Sigmoid colon (tissue), 7 donors: ENCODE results near the gene DNAAF5. TPM values are rescaled to one million over a fixed set of nuclear protein-coding genes. Genes with fewer than 3 reads are reported as not detected.

Source experiments
- DNase-seq: peaks from one replicate; pipeline ENCODE4 v3.0.0-alpha.2; 2019
- H3K27ac ChIP-seq, 4 donors: fragments of 200-600 bp; sonication (generic); one replicate each; pipeline ENCODE4 v1.5.1; 2016 to 2019; ENCODE audit warnings: mild to moderate bottlenecking in 1 of 4
- H3K27me3 ChIP-seq, 3 donors: fragments of 200-600 bp; sonication (generic); one replicate each; pipeline ENCODE4 v1.5.1; 2019; ENCODE audit warnings: mild to moderate bottlenecking in 1 of 3
- H3K36me3 ChIP-seq, 4 donors: fragments of 200-600 bp; sonication (generic); one replicate each; pipeline ENCODE4 v1.5.1; 2016 to 2019
- H3K4me1 ChIP-seq, 4 donors: fragments of 200-600 bp; sonication (generic); one replicate each; pipeline ENCODE4 v1.5.1; 2017 to 2019
- H3K4me3 ChIP-seq, 4 donors: fragments of 200-600 bp; sonication (generic); one replicate each; pipeline ENCODE4 v1.5.1; 2017 to 2019; ENCODE audit warnings: mild to moderate bottlenecking in 2 of 4, moderate library complexity in 1 of 4
- H3K9me3 ChIP-seq, 4 donors: fragments of 200-600 bp in 3 of 4; sonication (generic) in 3 of 4; one replicate each; pipeline versions ENCODE4 v1.5.1 to v1.6.1; 2013 to 2019
- EP300 ChIP-seq, 4 donors: sonication (generic); formaldehyde crosslinking; IDR thresholded peaks; one replicate each; pipeline ENCODE4 v1.6.1; 2017; ENCODE audit warnings: antibody characterized with exemption in 4 of 4
- POLR2A ChIP-seq, 2 donors: fragments of 450-650 bp; IDR thresholded peaks; one replicate each; pipeline ENCODE4 v1.6.1; 2016; ENCODE audit warnings: antibody characterized with exemption in 2 of 2, mild to moderate bottlenecking in 2 of 2, moderate library complexity in 2 of 2
- POLR2AphosphoS5 ChIP-seq, 4 donors: sonication (generic); formaldehyde crosslinking; IDR thresholded peaks; one replicate each; pipeline ENCODE4 v1.6.1; 2017; ENCODE audit warnings: antibody characterized with exemption in 4 of 4
- WGBS, 2 donors: extraction: QIAGEN DNeasy Blood & Tissue Kit; methylation state at CpG; one replicate each; pipeline ENCODE4 v1.1.7; 2013; 5-methylcytosine and 5-hydroxymethylcytosine counted together
- intact Hi-C: fragments of 100-400 bp; cut with DNase I; formaldehyde crosslinking; loops from one replicate; pipeline ENCODE4 v1.15.1; 2023
- polyA plus RNA-seq, 3 donors: library from polyadenylated mRNA; stranded (reverse); fragments of 200-250 nt; gene quantifications; one replicate each; pipeline ENCODE4 v1.2.3, GENCODE V29; 2013
- total RNA-seq, 4 donors: library from RNA; depleted of rRNA; stranded (reverse); fragments of >200 nt; gene quantifications; one replicate each; pipeline ENCODE4 v1.1.0, GENCODE V29; 2016
- TF ChIP-seq, protein P1 (sequence below), 4 experiments: fragments of 450-650 bp in 3 of 4; fragments of 200-600 bp in 1 of 4; IDR thresholded peaks; one replicate each; pipeline ENCODE4 v1.5.1; 2016 to 2019; ENCODE audit warnings: antibody characterized with exemption in 4 of 4, mild to moderate bottlenecking in 3 of 4, moderate library complexity in 2 of 4
- donor health status: healthy with polysubstance abuse.
- donor health status: Bipolar disorder and iron deficiency.
- donor health status: healthy.

DNAAF5 gene
- total and polyA plus RNA-seq, 7 donors, result 7.8 to 25.4 (median 14.5) TPM

GRCh38 chr7:756928-757560 lies 30.5 kb downstream of the DNAAF5 start:
- Histone ChIP-seq H3K9me3 (no peaks in the 10 kb centered on the region), H3K4me1 (no peaks in the 10 kb centered on the region), H3K4me3 (no peak overlapping the region), H3K27me3 (no peaks in the 10 kb centered on the region), H3K36me3 (peaks cover 21 to 82% (median 40%) of the 10 kb centered on the region in 4 donors), H3K27ac (peak overlapping the region in 1 of 4 donors; percentile 44)
- peak; percentile 44 for DNase-seq
- TF ChIP-seq POLR2AphosphoS5 (IDR thresholded peaks at IDR 0.05), result no peak
- TF ChIP-seq, protein P1, sequence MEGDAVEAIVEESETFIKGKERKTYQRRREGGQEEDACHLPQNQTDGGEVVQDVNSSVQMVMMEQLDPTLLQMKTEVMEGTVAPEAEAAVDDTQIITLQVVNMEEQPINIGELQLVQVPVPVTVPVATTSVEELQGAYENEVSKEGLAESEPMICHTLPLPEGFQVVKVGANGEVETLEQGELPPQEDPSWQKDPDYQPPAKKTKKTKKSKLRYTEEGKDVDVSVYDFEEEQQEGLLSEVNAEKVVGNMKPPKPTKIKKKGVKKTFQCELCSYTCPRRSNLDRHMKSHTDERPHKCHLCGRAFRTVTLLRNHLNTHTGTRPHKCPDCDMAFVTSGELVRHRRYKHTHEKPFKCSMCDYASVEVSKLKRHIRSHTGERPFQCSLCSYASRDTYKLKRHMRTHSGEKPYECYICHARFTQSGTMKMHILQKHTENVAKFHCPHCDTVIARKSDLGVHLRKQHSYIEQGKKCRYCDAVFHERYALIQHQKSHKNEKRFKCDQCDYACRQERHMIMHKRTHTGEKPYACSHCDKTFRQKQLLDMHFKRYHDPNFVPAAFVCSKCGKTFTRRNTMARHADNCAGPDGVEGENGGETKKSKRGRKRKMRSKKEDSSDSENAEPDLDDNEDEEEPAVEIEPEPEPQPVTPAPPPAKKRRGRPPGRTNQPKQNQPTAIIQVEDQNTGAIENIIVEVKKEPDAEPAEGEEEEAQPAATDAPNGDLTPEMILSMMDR (IDR thresholded peaks at IDR 0.05), result no peak
- no peak for TF ChIP-seq POLR2A (IDR thresholded peaks at IDR 0.05)
- TF ChIP-seq EP300 (IDR thresholded peaks at IDR 0.05), result no peak
- WGBS, 2 donors, result 95 to 96% methylated on average over 35 of the region's 35 CpGs
- intact Hi-C loops, result no loop called here

- Histone ChIP-seq H3K27me3 (no peaks in the 10 kb centered on the region), H3K36me3 (peaks cover 21 to 82% (median 41%) of the 10 kb centered on the region in 4 donors), H3K4me3 (no peak overlapping the region), H3K4me1 (no peaks in the 10 kb centered on the region), H3K9me3 (no peaks in the 10 kb centered on the region), H3K27ac (peak overlapping the region in 1 of 4 donors; percentile 44)
- peak; percentile 50 for DNase-seq
- WGBS, 2 donors, result 86 to 95% methylated on average over 19 of the region's 19 CpGs
- intact Hi-C loops, result no loop called here
- TF ChIP-seq, protein P1 (IDR thresholded peaks at IDR 0.05), result no peak
- TF ChIP-seq POLR2AphosphoS5 (IDR thresholded peaks at IDR 0.05) (no peak), POLR2A (IDR thresholded peaks at IDR 0.05) (no peak), EP300 (IDR thresholded peaks at IDR 0.05) (no peak)
Observed at GRCh38 chr7:757741-758163, 31.3 kb downstream of the DNAAF5 start.

- H3K27ac ChIP-seq, result no peak overlapping the region
- TF ChIP-seq POLR2A (IDR thresholded peaks at IDR 0.05), result no peak
- no peak for TF ChIP-seq EP300 (IDR thresholded peaks at IDR 0.05)
- TF ChIP-seq POLR2AphosphoS5 (IDR thresholded peaks at IDR 0.05), result no peak
- TF ChIP-seq, protein P1 (IDR thresholded peaks at IDR 0.05), result no peak
- no peak overlapping the region for H3K4me3 ChIP-seq
- H3K27me3 ChIP-seq, result no peaks in the 10 kb centered on the region
- H3K9me3 ChIP-seq, result no peaks in the 10 kb centered on the region
- intact Hi-C loops, result no loop called here
- peaks cover 35 to 84% (median 52%) of the 10 kb centered on the region in 4 donors for H3K36me3 ChIP-seq
- H3K4me1 ChIP-seq, result no peaks in the 10 kb centered on the region
- 76 to 81% methylated on average over 8 of the region's 8 CpGs for WGBS, 2 donors
- no peak for DNase-seq
Observed at GRCh38 chr7:759569-759968, 33.1 kb downstream of the DNAAF5 start.

DNA sequence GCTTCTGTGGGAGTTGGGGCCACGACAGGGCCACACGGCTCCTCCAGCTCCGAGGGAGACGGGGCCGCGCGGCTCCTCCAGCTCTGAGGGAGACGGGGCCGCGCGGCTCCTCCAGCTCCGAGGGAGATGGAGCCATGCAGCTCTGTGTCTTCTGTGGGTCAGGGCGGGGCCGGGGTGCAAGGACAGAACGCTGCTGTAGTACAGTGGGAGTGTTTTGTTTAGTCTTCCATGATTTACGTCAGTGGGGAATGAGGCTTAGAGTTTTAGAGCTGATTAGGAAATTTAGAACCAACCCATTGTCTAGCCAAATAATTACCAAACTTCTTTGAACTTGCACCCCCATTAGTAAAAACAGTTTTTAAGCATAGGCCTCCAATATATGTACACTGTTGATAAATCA lies 33.5 kb downstream of the DNAAF5 start:
- H3K9me3 ChIP-seq, result no peaks in the 10 kb centered on the region
- no peak for DNase-seq
- H3K4me3 ChIP-seq, result no peak overlapping the region
- TF ChIP-seq, protein P1 (IDR thresholded peaks at IDR 0.05), result no peak
- TF ChIP-seq POLR2AphosphoS5 (IDR thresholded peaks at IDR 0.05), result no peak
- no peak for TF ChIP-seq EP300 (IDR thresholded peaks at IDR 0.05)
- no peak for TF ChIP-seq POLR2A (IDR thresholded peaks at IDR 0.05)
- no peak overlapping the region for H3K27ac ChIP-seq
- WGBS, 2 donors, result 77 to 83% methylated on average over 16 of the region's 16 CpGs
- intact Hi-C loops, result no loop called here
- H3K27me3 ChIP-seq, result no peaks in the 10 kb centered on the region
- H3K4me1 ChIP-seq, result no peaks in the 10 kb centered on the region
- H3K36me3 ChIP-seq, result peaks cover 35 to 84% (median 52%) of the 10 kb centered on the region in 4 donors
